ENCODE data around the gene VANGL1.
A peak's percentile ranks its signal among the peaks of the same experiment; 100 is the strongest.
"Not testable (repeated sequence)": the region's sequence is repeated elsewhere in the genome, so short reads cannot be mapped to it uniquely, and the experiment has no call there.

VANGL1 gene

GRCh38 chr1:115641762-115642167 lies at the start of gene VANGL1:
TSS of gene VANGL1 (plus strand) at chr1:115641970. CDS start at chr1:115651414, 9,444 bp downstream.
- DNase-seq (ENCODE audit: low read depth in 3 of 3): peak in 1 of 3 experiments; percentile 13

- no peak for DNase-seq (ENCODE audit: low read depth in 3 of 3)
These were observed 49.5 kb upstream of the VANGL1 start for GRCh38 chr1:115592264-115592663.

GRCh38 chr1:115593365-115594259 lies 48.2 kb upstream of the VANGL1 start:
- DNase-seq (ENCODE audit: low read depth in 3 of 3): no peak

GRCh38 chr1:115594600-115594999 lies 47.2 kb upstream of the VANGL1 start:
- no peak for DNase-seq (ENCODE audit: low read depth in 3 of 3)

- peak; percentile 16 to 33 (median 26) for DNase-seq (ENCODE audit: low read depth in 3 of 3)
These were observed 46.3 kb upstream of the VANGL1 start for GRCh38 chr1:115595279-115596079.

GRCh38 chr1:115596080-115596780 lies 45.5 kb upstream of the VANGL1 start:
- no peak for DNase-seq (ENCODE audit: low read depth in 3 of 3)

- DNase-seq (ENCODE audit: low read depth in 3 of 3): no peak
These were observed 37.3 kb upstream of the VANGL1 start for GRCh38 chr1:115604508-115604907.

- DNase-seq (ENCODE audit: low read depth in 3 of 3): no peak
These were observed 35.5 kb upstream of the VANGL1 start for GRCh38 chr1:115606305-115606704.

- no peak for DNase-seq (ENCODE audit: low read depth in 3 of 3)
These were observed 32.7 kb upstream of the VANGL1 start for GRCh38 chr1:115609021-115609420.

- no peak for DNase-seq (ENCODE audit: low read depth in 3 of 3)
These were observed 28.0 kb upstream of the VANGL1 start for GRCh38 chr1:115613767-115614166.

- DNase-seq (ENCODE audit: low read depth in 3 of 3): no peak
These were observed 21.3 kb upstream of the VANGL1 start for GRCh38 chr1:115620453-115620852.

GRCh38 chr1:115620950-115621349 lies 20.8 kb upstream of the VANGL1 start:
- DNase-seq (ENCODE audit: low read depth in 3 of 3): no peak

GRCh38 chr1:115624859-115625258 lies 16.9 kb upstream of the VANGL1 start:
- DNase-seq (ENCODE audit: low read depth in 3 of 3): no peak

- DNase-seq (ENCODE audit: low read depth in 3 of 3): no peak
These were observed 11.4 kb upstream of the VANGL1 start for GRCh38 chr1:115630342-115630741.

GRCh38 chr1:115632251-115633026 lies 9.3 kb upstream of the VANGL1 start:
- no peak for DNase-seq (ENCODE audit: low read depth in 3 of 3)

- not testable (repeated sequence) for DNase-seq (ENCODE audit: low read depth in 3 of 3)
These were observed 8.2 kb upstream of the VANGL1 start for GRCh38 chr1:115633606-115634005.

- not testable (repeated sequence) for DNase-seq (ENCODE audit: low read depth in 3 of 3)
These were observed 4.5 kb upstream of the VANGL1 start for GRCh38 chr1:115637247-115637646.

GRCh38 chr1:115640384-115640783 lies 1.4 kb upstream of the VANGL1 start:
- DNase-seq (ENCODE audit: low read depth in 3 of 3): no peak

GRCh38 chr1:115642168-115643072 lies 650 bp downstream of the VANGL1 start:
- no peak for DNase-seq (ENCODE audit: low read depth in 3 of 3)

GRCh38 chr1:115643225-115643624 lies 1.5 kb downstream of the VANGL1 start:
- no peak for DNase-seq (ENCODE audit: low read depth in 3 of 3)

Data from stimulated activated CD4-positive, alpha-beta T cell treated with anti-CD3 and anti-CD28 coated beads, TNF-alpha, amount 100 ng/mL, for 4 hours (primary cell).